ENCODE results near the gene TUBGCP3. TPM values are rescaled to one million over a fixed set of nuclear protein-coding genes. Genes with fewer than 3 reads are reported as not detected.

TUBGCP3 gene
- total RNA-seq, 1 donor from 2014 or later, result 36.6 TPM

- DNase-seq, result no peak
- Mint-ChIP-seq H3K36me3 (ENCODE audit: unreplicated experiment) (no peaks in the 10 kb centered on the region), H3K27ac (ENCODE audit: unreplicated experiment) (no peak overlapping the region), H3K4me1 (ENCODE audit: low read depth, unreplicated experiment) (no peaks in the 10 kb centered on the region), H3K27me3 (ENCODE audit: unreplicated experiment) (peaks cover 8% of the 10 kb centered on the region), H3K9me3 (ENCODE audit: unreplicated experiment) (no peaks in the 10 kb centered on the region), H3K4me3 (ENCODE audit: unreplicated experiment) (no peak overlapping the region)
- TF ChIP-seq CTCF (IDR thresholded peaks at IDR 0.05; ENCODE audit: partially characterized antibody, unreplicated experiment), result no peak
These were observed 34.4 kb upstream of the TUBGCP3 start for GRCh38 chr13:112622375-112622774.

- Mint-ChIP-seq H3K27me3 (ENCODE audit: unreplicated experiment) (peaks cover 8% of the 10 kb centered on the region), H3K36me3 (ENCODE audit: unreplicated experiment) (no peaks in the 10 kb centered on the region), H3K4me1 (ENCODE audit: low read depth, unreplicated experiment) (no peaks in the 10 kb centered on the region), H3K9me3 (ENCODE audit: unreplicated experiment) (no peaks in the 10 kb centered on the region), H3K27ac (ENCODE audit: unreplicated experiment) (peak overlapping the region; percentile 9), H3K4me3 (ENCODE audit: unreplicated experiment) (peak overlapping the region; percentile 76)
- no peak for DNase-seq
- no peak for TF ChIP-seq CTCF (IDR thresholded peaks at IDR 0.05; ENCODE audit: partially characterized antibody, unreplicated experiment)
These were observed 32.0 kb upstream of the TUBGCP3 start for GRCh38 chr13:112619730-112620631.

- H3K27ac Mint-ChIP-seq (ENCODE audit: unreplicated experiment), result no peak overlapping the region
- H3K36me3 Mint-ChIP-seq (ENCODE audit: unreplicated experiment), result peaks cover 5% of the 10 kb centered on the region
- H3K27me3 Mint-ChIP-seq (ENCODE audit: unreplicated experiment), result peaks cover 6% of the 10 kb centered on the region
These were observed 30.5 kb upstream of the TUBGCP3 start for GRCh38 chr13:112618501-112618900.

GRCh38 chr13:112617754-112618375 is 29.9 kb upstream of the TUBGCP3 start:
- Mint-ChIP-seq H3K9me3 (ENCODE audit: unreplicated experiment) (peaks cover 4% of the 10 kb centered on the region), H3K27me3 (ENCODE audit: unreplicated experiment) (peaks cover 6% of the 10 kb centered on the region), H3K36me3 (ENCODE audit: unreplicated experiment) (peaks cover 5% of the 10 kb centered on the region), H3K4me1 (ENCODE audit: low read depth, unreplicated experiment) (no peaks in the 10 kb centered on the region), H3K27ac (ENCODE audit: unreplicated experiment) (no peak overlapping the region), H3K4me3 (ENCODE audit: unreplicated experiment) (no peak overlapping the region)
- no peak for DNase-seq
- TF ChIP-seq CTCF (IDR thresholded peaks at IDR 0.05; ENCODE audit: partially characterized antibody, unreplicated experiment), result no peak

More at GRCh38 chr13:112618501-112618900, 30.5 kb upstream of the TUBGCP3 start:
- Mint-ChIP-seq H3K4me1 (ENCODE audit: low read depth, unreplicated experiment) (no peaks in the 10 kb centered on the region), H3K4me3 (ENCODE audit: unreplicated experiment) (no peak overlapping the region), H3K9me3 (ENCODE audit: unreplicated experiment) (peaks cover 4% of the 10 kb centered on the region)
- TF ChIP-seq CTCF (IDR thresholded peaks at IDR 0.05; ENCODE audit: partially characterized antibody, unreplicated experiment), result no peak
- no peak for DNase-seq
